ENCODE measurements around the gene FLT3. TPM values are rescaled to one million over a fixed set of nuclear protein-coding genes. Genes with fewer than 3 reads are reported as not detected.

Gene FLT3
- total and polyA plus RNA-seq, 9 of the 15 experiments (the other 6 are each of a cell fraction or from before 2014, with no cell fraction given), result not detected

GRCh38 chr13:28047757-28048388, 52.5 kb downstream of the FLT3 start:
- no peaks in the 10 kb centered on the region for H3K4me1 ChIP-seq (replicated peaks in 1 of 2; ENCODE audit: control insufficient read depth in 2 of 2, insufficient read depth in 2 of 2, low read length in 2 of 2)
- H3K79me2 ChIP-seq (ENCODE audit: control insufficient read depth, insufficient read depth, low read length), result no peaks in the 10 kb centered on the region
- no peak overlapping the region for H2AFZ ChIP-seq (ENCODE audit: low read depth, low read length)
- H3K27me3 ChIP-seq (ENCODE audit: control insufficient read depth in 2 of 2, insufficient read depth in 2 of 2, low read length in 2 of 2), result peaks cover 0 to 4% of the 10 kb centered on the region in 2 experiments; a peak in 2 of 5 replicates
- no TSS peak for BruUV-seq (replicated peaks)
- in situ Hi-C loops (cut with MboI) (no loop called here), intact Hi-C loops (cut with micrococcal nuclease) (no loop called here)
- ATAC-seq (no peak), FAIRE-seq (no peak), DNase-seq (ENCODE audit: extremely low read depth in 1 of 4, low spot score in 3 of 4) (no peak)
- no peak overlapping the region for H3K4me2 ChIP-seq (ENCODE audit: insufficient read depth, low read length)
- H3K27ac ChIP-seq (ENCODE audit: extremely low read depth, low read depth, low read length), result no peak overlapping the region
- no peaks in the 10 kb centered on the region for H3K36me3 ChIP-seq (ENCODE audit: control insufficient read depth, insufficient read depth, low read length)
- ChIA-PET POLR2A (no interaction called here), CTCF (ENCODE audit: low intra/inter-chr PET ratio) (no interaction called here)
- 0% methylated on average over 7 of the region's 7 CpGs for WGBS (ENCODE audit: insufficient coverage, low coverage, missing lambda C conversion rate)
- no peaks in the 10 kb centered on the region for H3K9me1 ChIP-seq (ENCODE audit: control insufficient read depth, insufficient read depth, low read length)
- H3K4me3 ChIP-seq, result no peak overlapping the region
- H3K9ac ChIP-seq (ENCODE audit: insufficient read depth in 1 of 2, low read depth in 2 of 2, low read length in 2 of 2), result no peak overlapping the region
- TF ChIP-seq TRIM28 (IDR thresholded peaks at IDR 0.05) (no peak), ZNF668 (CRISPR knock-in tag; IDR thresholded peaks at IDR 0.05) (no peak), MAX (CRISPR knock-in tag; IDR thresholded peaks at IDR 0.05) (no peak), ZNF76 (CRISPR knock-in tag; IDR thresholded peaks at IDR 0.05; ENCODE audit: borderline replicate concordance) (no peak), EGR1 (conservative IDR thresholded peaks at IDR 0.05) (no peak), ZNF232 (CRISPR knock-in tag; IDR thresholded peaks at IDR 0.05) (no peak), STAG1 (CRISPR knock-in tag; IDR thresholded peaks at IDR 0.05; ENCODE audit: borderline replicate concordance) (no peak), TOE1 (IDR thresholded peaks at IDR 0.05; ENCODE audit: borderline replicate concordance) (no peak), TOE1 (CRISPR knock-in tag; IDR thresholded peaks at IDR 0.05; ENCODE audit: borderline replicate concordance, low read depth) (no peak), SMARCA5 (IDR thresholded peaks at IDR 0.05) (no peak), PTTG1 (tag; IDR thresholded peaks at IDR 0.05; ENCODE audit: low read depth) (no peak), NFIC (IDR thresholded peaks at IDR 0.05) (no peak), TRIM24 (IDR thresholded peaks at IDR 0.05) (no peak), HNRNPK (IDR thresholded peaks at IDR 0.05; ENCODE audit: low read depth, low read length, poor library complexity, severe bottlenecking) (no peak), ZFP30 (CRISPR knock-in tag; IDR thresholded peaks at IDR 0.05; ENCODE audit: borderline replicate concordance) (no peak), ATF1 (CRISPR knock-in tag; IDR thresholded peaks at IDR 0.05) (no peak), ATF1 (tag; IDR thresholded peaks at IDR 0.05) (no peak), FOXA1 (IDR thresholded peaks at IDR 0.05; ENCODE audit: borderline replicate concordance) (no peak), SRSF7 (optimal IDR thresholded peaks at IDR 0.05; ENCODE audit: low read depth, low read length) (no peak), ZNF57 (CRISPR knock-in tag; IDR thresholded peaks at IDR 0.05) (no peak)
- TF ChIP-seq, protein P1, sequence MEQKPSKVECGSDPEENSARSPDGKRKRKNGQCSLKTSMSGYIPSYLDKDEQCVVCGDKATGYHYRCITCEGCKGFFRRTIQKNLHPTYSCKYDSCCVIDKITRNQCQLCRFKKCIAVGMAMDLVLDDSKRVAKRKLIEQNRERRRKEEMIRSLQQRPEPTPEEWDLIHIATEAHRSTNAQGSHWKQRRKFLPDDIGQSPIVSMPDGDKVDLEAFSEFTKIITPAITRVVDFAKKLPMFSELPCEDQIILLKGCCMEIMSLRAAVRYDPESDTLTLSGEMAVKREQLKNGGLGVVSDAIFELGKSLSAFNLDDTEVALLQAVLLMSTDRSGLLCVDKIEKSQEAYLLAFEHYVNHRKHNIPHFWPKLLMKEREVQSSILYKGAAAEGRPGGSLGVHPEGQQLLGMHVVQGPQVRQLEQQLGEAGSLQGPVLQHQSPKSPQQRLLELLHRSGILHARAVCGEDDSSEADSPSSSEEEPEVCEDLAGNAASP (IDR thresholded peaks at IDR 0.05), result no peak
- TF ChIP-seq, protein P2, sequence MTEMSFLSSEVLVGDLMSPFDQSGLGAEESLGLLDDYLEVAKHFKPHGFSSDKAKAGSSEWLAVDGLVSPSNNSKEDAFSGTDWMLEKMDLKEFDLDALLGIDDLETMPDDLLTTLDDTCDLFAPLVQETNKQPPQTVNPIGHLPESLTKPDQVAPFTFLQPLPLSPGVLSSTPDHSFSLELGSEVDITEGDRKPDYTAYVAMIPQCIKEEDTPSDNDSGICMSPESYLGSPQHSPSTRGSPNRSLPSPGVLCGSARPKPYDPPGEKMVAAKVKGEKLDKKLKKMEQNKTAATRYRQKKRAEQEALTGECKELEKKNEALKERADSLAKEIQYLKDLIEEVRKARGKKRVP (CRISPR knock-in tag; IDR thresholded peaks at IDR 0.05), result no peak
- no peaks in the 10 kb centered on the region for H4K20me1 ChIP-seq (replicated peaks; ENCODE audit: control insufficient read depth, insufficient read depth, low read length)
- no peaks in the 10 kb centered on the region for H3K9me3 ChIP-seq (replicated peaks; ENCODE audit: control insufficient read depth, insufficient read depth, low read depth, low read length)

Data from K562 (cell line).